Right lobe of liver (tissue), 4 donors: Measurements from ENCODE around the gene UBE3B.

Source experiments
- POLR2A ChIP-seq: fragments of 450-650 bp; IDR thresholded peaks from one replicate; pipeline ENCODE4 v1.6.1; 2017; ENCODE audit warnings: antibody characterized with exemption, mild to moderate bottlenecking
- TF ChIP-seq, protein P1 (sequence below), 4 donors: fragments of 200-600 bp in 3 of 4; fragments of 450-650 bp in 1 of 4; IDR thresholded peaks; one replicate each; pipeline versions ENCODE4 v1.5.1 to v1.8.0; 2016 to 2022; ENCODE audit warnings: antibody characterized with exemption in 4 of 4, mild to moderate bottlenecking in 2 of 4
- donor health status: DM: no; HTN: no; CAD: no.
- donor health status: DM: no; HTN: no; CAD: no.
- donor health status: DM: no; HTN: yes; CAD: no.

DNA sequence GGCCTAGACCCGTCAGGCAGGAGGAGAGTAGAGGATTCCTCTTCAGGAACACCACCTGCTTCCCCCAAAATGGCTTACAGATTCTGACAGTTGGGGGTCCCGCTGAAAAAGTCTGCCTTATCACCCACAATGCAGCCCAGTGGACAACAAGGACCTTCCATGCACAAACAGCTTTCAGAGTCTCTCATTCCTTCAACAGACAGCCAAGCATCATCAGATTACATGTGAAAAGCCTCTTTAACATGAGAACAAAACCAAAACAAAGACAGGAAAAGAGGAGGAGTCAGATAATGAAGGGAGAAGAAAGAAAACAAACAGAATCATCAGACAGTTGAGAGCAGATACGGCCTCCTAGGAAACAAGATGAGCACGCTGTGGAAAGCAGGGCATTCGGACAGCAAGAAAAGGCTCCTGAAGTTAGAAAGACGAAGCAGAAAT lies 18.6 kb upstream of the UBE3B start:
- no peak for TF ChIP-seq POLR2A
- TF ChIP-seq, protein P1, sequence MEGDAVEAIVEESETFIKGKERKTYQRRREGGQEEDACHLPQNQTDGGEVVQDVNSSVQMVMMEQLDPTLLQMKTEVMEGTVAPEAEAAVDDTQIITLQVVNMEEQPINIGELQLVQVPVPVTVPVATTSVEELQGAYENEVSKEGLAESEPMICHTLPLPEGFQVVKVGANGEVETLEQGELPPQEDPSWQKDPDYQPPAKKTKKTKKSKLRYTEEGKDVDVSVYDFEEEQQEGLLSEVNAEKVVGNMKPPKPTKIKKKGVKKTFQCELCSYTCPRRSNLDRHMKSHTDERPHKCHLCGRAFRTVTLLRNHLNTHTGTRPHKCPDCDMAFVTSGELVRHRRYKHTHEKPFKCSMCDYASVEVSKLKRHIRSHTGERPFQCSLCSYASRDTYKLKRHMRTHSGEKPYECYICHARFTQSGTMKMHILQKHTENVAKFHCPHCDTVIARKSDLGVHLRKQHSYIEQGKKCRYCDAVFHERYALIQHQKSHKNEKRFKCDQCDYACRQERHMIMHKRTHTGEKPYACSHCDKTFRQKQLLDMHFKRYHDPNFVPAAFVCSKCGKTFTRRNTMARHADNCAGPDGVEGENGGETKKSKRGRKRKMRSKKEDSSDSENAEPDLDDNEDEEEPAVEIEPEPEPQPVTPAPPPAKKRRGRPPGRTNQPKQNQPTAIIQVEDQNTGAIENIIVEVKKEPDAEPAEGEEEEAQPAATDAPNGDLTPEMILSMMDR (IDR thresholded peaks at IDR 0.05), result no peak
